Suppressor macrophage treated with lipopolysaccharide for 4 hours (primary cell): ENCODE results near the gene PPP2R1A.
"Not testable (repeated sequence)": the region's sequence is repeated elsewhere in the genome, so short reads cannot be mapped to it uniquely, and the experiment has no call there.

ENCODE experiments used
- DNase-seq: peaks from one replicate; pipeline ENCODE4 v3.0.0-alpha.2; 2020

The PPP2R1A gene

GRCh38 chr19:52200755-52201391 is 11.0 kb downstream of the PPP2R1A start:
- DNase-seq, result not testable (repeated sequence)

DNA sequence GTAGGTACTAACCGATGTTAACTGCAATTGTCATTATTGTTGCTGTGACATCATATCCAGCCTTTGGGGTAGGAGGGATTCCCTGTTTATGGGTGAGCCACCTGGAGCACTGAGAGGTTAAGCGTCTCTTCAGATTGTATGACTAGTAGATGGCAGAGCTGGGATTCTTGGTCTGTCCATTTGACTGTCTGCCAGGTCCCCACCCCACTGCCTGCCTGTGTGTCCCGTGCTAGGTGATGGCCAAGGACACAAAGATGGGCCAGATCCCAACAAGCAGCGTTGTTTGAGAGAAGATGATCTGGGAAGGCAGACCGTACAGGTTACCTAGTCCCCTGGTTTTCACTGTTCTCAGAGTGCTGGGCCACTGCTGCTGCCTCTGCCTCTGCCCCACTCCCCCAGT is 16.6 kb downstream of the PPP2R1A start:
- DNase-seq, result no peak

DNA sequence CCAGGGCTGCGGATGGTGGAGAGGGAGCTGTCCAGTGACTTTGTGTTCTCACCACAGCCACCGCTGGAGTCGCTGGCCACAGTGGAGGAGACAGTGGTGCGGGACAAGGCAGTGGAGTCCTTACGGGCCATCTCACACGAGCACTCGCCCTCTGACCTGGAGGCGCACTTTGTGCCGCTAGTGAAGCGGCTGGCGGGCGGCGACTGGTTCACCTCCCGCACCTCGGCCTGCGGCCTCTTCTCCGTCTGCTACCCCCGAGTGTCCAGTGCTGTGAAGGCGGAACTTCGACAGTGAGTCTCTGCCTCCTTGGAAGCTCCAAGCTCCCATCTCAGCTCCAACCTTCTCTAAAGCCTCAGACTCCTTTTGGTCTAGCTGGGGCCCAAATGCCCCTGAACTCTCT is 21.4 kb downstream of the PPP2R1A start:
- DNase-seq, result no peak

DNA sequence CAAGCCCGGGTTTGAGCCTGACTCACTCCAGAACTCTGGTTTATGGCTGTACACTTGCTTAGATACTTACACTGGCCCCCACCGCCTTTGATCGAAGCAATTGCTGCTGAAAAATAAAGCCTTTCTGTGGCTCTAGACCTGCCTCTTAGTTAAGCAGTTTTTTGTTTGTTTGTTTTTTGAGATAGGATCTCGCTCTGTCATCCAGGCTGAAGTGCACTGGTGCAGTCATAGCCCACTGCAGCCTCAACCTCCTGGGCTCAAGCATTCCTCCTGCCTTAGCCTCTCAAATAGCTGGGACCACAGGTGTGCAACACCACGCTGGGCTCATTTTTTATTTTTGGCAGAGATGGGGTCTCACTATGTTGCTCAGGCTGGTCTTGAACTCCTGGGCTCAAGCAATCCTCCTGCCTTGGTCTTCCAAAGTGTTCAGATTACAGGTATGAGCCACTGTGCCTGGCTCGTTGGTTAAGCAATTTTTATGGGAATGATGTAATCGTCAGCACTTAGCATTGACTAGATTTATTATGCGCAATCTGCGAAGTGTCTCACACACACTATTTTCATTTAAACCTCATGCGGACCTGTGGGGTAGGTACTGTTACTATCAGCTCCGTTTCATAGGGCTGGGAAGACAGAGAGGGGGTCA is 22.2 kb downstream of the PPP2R1A start:
- no peak for DNase-seq

DNA sequence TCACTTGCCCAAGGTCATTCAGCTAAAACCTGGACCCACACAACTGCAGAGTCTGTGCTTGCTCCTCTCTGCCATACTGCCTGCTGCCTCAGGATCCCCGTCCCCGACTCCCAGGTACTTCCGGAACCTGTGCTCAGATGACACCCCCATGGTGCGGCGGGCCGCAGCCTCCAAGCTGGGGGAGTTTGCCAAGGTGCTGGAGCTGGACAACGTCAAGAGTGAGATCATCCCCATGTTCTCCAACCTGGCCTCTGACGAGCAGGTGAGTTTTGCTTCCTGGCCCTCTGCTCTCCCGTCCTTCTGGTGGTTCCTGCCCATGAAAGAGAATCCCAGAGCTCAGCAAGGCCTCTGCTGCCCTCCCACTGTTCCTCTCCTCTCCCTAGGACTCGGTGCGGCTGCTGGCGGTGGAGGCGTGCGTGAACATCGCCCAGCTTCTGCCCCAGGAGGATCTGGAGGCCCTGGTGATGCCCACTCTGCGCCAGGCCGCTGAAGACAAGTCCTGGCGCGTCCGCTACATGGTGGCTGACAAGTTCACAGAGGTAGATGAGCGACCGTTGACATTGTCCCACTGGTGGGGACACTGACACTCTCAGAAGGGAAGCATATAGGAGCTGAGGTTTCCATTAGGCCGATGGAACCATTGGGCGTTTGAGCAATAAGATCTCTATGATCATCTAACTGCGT is 22.9 kb downstream of the PPP2R1A start:
- no peak for DNase-seq

- DNase-seq, result no peak
Observed at GRCh38 chr19:52214241-52214640, 24.4 kb downstream of the PPP2R1A start.

- DNase-seq, result no peak
Observed at GRCh38 chr19:52216401-52216800, 26.5 kb downstream of the PPP2R1A start.

GRCh38 chr19:52217576-52217975 is 27.7 kb downstream of the PPP2R1A start:
- no peak for DNase-seq

GRCh38 chr19:52219611-52220010 is 29.8 kb downstream of the PPP2R1A start:
- no peak for DNase-seq

- no peak for DNase-seq
Observed at GRCh38 chr19:52221031-52221430, 31.2 kb downstream of the PPP2R1A start.

GRCh38 chr19:52221831-52222375 is 32.1 kb downstream of the PPP2R1A start:
- DNase-seq, result no peak

DNA sequence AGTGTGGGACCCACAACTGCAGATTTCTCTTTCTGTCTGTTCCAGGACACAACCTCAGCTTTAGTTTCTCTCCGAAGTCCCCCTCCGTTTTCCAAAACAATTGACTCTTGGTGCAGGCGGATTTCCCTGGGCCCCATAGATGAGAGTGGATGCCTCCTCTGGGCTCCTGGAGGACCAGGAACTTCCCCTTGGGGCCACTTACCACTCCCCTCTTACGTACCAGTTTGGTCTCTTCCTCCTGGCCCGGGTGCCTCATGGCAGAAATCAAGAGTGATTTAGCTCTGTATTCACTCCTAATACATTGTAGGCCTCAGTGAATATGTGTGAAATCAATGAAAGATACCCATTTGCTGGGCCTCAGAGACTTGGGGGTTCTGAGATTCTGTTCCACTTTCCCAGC is 34.4 kb downstream of the PPP2R1A start:
- no peak for DNase-seq

DNA sequence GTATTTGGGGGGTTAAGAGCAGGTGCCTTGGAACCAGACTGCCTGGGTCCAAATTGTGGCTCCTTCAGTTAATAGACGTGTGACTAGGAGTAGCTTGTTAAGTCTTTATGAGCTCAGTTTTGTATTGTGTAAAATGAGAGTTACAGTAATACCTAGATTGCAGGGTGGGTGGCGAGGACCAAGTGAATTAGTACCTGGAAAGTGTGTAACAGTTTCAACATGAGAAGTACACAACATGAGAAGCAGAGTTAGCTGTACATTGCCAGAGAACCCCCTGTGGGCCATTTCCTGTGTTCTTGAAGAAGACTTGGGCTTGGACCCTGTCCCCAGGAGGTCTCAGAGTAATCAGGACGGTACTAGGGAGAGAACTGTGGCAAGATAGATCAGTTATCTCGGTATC is 36.8 kb downstream of the PPP2R1A start:
- DNase-seq, result no peak

DNA sequence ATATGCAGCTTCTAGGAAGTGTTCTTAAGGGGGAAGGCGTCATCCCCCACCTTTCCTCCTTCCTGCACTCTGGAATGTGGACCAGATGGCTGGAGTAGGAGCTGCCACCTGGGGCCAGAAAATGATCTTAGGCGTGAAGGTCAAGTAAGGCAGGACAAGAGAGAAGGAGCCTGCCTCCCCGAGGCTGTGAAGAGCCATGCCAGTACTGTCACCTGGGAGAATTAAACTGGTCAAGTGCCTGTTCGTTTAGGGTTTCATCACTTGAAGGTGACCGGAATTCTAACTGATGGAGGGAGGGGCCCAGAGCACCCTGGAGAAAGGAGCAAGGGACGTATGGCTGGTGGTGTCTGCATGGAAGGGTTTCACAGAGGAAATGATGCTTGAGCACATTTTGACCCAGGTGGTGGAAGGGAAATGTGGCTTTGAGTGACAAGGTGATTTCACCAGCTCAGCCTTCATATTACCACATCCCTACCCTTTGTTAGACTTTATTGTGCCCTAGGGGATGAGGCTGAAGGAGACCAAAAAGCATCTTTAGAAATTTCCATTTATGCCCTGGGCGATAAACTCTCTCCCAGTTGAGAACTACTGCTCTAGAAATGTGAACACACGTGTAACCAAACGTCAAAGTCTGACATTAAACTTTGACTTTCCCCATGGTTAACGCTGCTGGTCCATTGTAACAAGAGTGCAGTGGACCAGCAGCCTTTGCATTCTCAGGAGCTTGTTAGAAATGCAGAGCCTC is 37.5 kb downstream of the PPP2R1A start:
- no peak for DNase-seq

DNA sequence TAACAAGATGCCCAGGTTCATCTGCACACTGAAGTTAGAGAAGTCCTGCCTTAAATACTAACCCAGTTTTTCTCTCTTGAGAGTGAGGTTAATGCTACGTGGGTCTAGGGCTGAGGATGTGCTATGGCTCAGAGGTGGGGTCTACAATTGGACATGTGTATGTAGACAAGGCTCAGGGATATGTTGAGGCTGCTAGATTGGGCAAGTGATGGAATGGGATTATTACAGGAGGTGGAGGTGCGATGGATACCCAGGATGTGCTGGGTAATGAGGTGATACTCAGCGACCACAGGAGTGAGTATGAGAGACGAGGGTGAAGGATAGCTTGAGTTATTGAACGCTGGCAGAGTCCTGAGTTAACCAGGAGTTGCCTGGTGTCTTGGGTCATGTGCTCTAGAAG is 38.1 kb downstream of the PPP2R1A start:
- DNase-seq, result no peak

DNA sequence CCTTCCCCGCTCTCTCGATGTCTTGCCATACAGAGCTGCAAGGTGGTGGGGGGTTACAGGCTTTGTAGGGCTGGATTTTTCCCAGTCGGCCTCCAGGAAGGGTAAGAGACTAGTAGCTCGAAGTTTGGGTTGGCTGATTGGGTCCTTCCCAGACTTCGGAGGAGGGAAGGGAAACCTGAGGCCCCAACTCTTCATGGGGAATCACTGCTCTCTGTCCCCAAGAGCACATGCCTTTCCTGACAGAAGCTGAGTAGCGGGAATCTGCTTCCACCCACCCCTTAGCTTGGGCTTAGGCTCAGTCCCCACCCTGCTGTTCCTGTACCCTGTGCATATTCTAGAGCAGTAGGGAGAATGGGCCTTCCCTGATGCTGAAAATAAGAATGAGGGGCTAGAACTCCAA is 39.7 kb downstream of the PPP2R1A start:
- no peak for DNase-seq

DNA sequence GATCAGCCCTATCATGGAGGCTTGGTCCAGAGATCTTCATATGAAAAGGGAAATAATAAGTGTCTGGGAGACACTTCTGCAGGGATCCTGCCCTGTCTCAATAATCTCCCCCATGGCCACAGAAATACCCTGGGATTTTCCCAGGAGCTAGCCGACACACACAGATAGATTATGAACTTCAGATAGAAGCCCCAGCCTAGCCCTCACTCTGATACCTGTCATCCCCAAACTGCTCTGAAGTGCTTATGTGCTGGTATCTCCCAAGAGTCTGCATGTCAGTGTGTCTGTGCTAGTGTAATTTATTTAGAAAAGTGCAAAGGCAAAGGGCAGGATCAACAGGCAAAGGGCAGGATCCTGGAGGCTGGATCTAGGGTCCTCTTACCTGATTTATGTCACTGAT is 40.8 kb downstream of the PPP2R1A start:
- no peak for DNase-seq

DNA sequence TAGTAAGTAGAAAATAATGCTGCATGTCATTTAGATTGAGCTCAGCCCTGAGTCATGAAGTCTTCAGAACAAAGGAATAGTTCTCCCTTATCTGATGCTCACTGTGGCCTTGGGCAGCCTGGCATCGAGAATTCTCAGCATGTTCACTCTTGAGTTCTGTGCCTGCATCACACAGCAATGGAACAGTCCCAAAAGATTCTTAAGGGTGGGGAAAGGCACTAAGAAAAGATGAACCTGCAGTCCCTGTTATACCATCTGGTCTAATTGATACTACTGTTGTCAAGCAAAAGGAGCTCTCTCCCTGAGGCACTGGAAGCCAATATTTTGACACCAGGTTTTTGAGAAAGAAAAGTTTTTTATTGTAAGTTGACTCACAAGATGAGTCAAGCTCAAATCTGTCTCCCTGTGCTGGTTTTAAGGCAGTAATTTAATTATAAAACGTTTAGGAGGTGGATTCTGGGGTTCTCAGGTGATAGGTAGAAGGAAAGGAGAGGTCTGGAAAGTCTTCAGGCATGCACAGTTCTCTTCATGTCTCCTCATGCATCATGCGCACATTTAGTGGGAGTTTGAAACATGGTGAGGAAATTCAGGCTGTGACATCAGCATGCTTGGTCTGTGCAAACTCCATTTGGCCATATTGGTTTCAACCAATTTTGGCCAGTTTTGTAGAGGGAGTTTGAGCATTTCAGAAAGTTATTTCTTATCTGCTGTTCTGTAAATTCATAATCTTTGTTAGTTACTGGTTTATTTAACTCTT is 41.5 kb downstream of the PPP2R1A start:
- DNase-seq, result no peak

- DNase-seq, result no peak
Observed at GRCh38 chr19:52234406-52234805, 44.6 kb downstream of the PPP2R1A start.

- DNase-seq, result peak; percentile 8
Observed at GRCh38 chr19:52237197-52237596, 47.3 kb downstream of the PPP2R1A start.

- peak; percentile 64 for DNase-seq
Observed at GRCh38 chr19:52237771-52238400, 48.0 kb downstream of the PPP2R1A start.

DNA sequence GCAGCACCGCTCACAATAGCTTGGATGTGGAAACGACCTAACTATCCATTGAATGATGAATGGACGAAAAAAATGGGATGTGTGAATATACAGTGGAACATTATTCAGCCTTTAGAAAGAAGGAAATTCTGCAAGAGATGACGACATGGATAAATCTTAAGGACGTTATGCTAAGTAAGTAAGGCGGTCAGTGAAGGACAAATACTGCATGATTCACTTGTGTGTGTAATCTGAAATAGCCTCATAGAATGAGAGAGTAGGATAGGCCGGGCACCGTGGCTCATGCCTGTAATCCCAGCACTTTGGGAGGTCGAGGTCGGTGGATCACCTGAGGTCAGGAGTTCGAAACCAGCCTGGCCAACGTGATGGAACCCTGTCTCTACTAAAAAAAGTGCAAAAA is 54.2 kb downstream of the PPP2R1A start:
- DNase-seq, result no peak
